HG03521 (cell line): ENCODE results near the gene CCL7.

Experiments
- ATAC-seq: cut with Tn5 transposase; IDR thresholded peaks from one replicate; pipeline ENCODE4 v1.9.1; 2021; ENCODE audit warnings: mild to moderate bottlenecking, moderate library complexity; ENCODE audit not compliant: unreplicated experiment

CCL7 gene

GRCh38 chr17:34246446-34246845, 23.6 kb upstream of the CCL7 start:
- ATAC-seq = no peak

- no peak for ATAC-seq
These were observed 23.1 kb upstream of the CCL7 start for GRCh38 chr17:34246881-34247280.

GRCh38 chr17:34248511-34249024, 21.5 kb upstream of the CCL7 start:
- ATAC-seq = no peak

DNA sequence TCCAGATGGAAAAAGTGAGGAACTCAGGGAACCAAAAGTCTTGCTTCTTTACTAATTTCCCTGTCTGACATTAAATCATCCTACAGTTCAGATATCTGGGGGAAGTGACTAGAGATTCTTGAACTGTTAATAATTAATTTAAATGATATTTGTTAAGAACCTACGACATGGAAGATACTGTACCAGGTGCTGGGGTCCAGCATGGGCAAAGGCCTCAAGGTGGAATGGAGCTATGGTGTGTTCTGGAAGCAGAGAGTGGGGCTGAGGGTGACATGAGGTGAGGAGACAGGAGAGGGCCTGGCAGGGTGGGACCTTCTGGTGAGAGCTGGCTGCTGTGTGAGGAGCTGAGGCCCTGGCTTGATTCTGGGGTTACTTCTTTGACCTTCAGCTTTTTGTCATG, 21.0 kb upstream of the CCL7 start:
- no peak for ATAC-seq

DNA sequence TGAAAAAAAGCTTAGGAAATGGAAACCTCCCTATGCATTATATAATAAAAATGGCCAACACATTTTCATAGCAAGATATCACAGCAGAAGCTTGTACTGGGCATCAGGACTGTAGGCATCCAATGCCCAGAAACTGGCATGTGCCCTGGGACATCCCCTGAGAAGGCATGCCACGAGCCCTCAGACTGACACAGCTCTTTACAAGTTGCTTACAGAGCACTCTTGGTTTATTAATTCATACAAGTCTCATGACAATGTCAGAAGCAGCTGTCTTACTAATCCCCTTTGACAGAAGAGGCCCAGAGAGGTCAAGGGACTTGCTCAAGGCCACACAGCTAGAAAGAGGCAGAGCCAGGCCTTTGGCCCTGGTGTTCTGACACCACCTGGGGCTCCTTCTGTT, 20.5 kb upstream of the CCL7 start:
- ATAC-seq = no peak

DNA sequence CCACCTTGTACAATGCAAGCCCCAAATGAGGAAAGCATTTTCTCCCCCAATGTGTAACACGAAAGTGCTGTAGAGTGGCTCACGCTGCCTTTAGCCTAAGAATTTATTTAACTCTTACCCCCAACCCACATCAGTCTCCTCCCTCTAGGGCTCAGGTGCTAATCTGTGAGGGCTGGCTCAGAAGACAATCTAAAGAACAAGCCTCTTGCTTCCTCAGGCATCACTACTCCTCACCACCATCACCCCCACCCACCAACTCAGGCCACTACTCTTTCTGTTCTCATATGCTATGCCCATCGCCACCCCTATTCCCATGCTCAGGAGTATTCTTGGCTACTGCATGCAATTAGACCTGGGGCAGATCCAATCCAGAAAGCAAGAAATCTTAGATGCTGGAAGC, 18.8 kb upstream of the CCL7 start:
- no peak for ATAC-seq

DNA sequence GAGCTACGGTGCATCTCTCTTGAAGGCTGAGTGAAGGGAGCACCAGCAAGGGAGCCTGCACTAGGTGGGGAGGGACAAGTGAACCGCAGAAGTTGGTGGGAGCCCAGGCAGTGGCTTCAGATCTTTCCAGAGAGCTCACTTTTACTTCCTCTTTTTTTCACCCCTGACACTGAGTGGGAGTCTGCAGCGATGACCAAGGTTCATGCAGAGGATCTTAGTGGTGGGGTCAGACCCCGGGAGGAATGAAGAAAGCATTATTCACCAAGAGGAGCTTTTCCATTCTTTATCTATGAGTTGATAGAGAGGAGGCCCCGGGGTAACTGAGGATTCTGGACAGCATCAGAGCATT, 18.0 kb upstream of the CCL7 start:
- no peak for ATAC-seq

DNA sequence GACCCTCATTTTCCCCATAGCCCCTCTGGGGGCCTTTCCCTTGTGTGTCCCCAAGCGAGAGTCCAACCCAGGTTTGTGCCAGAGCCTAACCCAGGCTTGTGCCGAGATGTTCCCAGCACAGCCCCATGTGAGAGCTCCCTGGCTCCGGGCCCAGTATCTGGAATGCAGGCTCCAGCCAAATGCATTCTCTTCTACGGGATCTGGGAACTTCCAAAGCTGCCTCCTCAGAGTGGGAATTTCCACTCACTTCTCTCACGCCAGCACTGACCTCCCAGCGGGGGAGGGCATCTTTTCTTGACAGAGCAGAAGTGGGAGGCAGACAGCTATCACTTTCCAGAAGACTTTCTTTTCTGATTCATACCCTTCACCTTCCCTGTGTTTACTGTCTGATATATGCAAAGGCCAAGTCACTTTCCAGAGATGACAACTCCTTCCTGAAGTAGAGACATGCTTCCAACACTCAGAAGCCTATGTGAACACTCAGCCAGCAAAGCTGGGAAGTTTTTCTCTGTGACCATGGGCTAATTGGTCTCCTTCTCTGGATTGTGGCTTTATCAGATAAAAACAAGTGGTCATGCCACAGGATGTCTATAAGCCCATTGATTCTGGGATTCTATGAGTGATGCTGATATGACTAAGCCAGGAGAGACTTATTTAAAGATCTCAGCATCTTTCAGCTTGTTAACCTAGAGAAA, 17.4 kb upstream of the CCL7 start:
- no peak for ATAC-seq

DNA sequence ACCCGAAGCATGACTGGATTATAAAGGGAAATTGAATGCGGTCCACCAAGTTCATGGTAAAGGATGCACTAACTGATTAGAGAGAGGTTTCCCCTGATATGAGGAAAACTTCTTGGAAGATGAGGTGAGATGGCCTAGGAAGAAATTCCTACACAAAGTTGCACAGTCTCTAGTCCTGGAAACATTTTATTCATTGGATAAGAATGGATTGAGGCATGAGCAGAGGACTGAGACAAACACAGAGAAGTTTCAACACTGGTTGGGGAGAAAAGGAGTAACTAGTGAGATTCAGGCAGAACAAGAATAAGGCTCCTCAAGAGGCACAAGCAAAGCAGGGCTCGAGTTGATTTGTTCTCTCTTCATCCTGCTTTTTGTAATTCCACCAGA, 16.9 kb upstream of the CCL7 start:
- ATAC-seq = no peak

DNA sequence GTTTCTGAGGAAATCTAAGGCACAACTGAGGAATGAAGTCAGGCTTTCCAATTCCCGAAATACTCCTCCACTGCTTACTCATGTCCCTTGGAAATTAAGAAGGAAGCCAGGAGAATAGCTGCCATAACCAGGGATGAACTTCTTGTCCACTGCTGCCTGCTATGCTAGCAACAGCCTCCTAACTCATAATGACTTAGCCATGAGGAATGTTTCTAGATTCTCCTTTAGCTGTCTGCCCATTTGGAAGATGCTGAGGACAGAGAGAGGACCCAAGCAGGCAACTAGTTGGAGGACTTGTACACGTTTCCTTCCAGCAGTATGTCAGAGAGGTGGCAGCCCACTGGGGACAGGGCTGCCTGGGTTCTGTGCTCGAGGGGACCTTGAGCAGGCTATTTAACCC, 15.9 kb upstream of the CCL7 start:
- ATAC-seq = no peak

- no peak for ATAC-seq
These were observed 15.2 kb upstream of the CCL7 start, which contains the start of gene CCL2 for GRCh38 chr17:34254651-34255380. Gene CCL2 (plus strand): TSS chr17:34255285. CDS start chr17:34255350, 65 bp downstream.

GRCh38 chr17:34255381-34255732, 14.7 kb upstream of the CCL7 start:
- no peak for ATAC-seq

DNA sequence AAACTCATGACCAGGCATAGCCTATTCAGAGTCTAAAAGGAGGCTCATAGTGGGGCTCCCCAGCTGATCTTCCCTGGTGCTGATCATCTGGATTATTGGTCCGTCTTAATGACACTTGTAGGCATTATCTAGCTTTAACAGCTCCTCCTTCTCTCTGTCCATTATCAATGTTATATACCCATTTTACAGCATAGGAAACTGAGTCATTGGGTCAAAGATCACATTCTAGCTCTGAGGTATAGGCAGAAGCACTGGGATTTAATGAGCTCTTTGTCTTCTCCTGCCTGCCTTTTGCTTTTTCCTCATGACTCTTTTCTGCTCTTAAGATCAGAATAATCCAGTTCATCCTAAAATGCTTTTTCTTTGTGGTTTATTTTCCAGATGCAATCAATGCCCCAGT, 14.2 kb upstream of the CCL7 start:
- no peak for ATAC-seq

- ATAC-seq = no peak
These were observed 12.6 kb upstream of the CCL7 start for GRCh38 chr17:34257299-34257985.

DNA sequence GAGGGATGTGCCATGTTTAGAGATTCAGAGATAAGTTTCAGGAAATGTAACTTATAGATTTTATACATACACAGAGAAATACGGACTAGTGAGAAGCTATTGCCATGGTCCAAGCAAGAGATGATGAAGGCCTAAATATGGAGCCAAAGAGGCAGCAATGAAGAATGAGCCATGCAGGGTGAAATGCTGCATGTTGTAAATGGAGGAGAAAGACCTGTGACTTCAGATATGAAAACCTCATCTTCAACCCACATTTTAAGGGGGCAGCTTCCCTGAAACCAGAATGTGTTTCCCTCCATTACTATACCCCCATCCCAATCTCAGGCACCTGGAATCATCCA, 12.1 kb upstream of the CCL7 start:
- no peak for ATAC-seq

DNA sequence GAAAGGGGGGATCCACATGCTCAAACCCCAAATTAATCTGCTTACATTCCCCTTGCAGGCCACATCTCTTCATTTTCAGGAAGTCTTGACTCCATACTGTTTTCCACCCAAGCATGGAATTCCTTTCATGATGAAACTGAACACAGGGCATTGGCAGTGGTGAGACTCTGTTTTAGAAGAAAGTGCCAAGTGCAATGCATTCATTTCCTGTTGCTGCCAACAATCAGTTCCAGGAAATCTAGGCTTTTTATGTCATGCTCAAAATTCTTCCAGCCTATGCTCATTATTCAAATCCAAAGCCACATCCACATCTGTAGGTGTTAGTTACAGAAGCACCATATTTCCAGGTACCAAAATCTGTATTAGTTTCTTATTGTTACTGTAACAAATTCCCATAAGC, 10.9 kb upstream of the CCL7 start:
- no peak for ATAC-seq

GRCh38 chr17:34260861-34261260, 9.2 kb upstream of the CCL7 start:
- no peak for ATAC-seq

GRCh38 chr17:34261568-34262337, 8.3 kb upstream of the CCL7 start:
- no peak for ATAC-seq

DNA sequence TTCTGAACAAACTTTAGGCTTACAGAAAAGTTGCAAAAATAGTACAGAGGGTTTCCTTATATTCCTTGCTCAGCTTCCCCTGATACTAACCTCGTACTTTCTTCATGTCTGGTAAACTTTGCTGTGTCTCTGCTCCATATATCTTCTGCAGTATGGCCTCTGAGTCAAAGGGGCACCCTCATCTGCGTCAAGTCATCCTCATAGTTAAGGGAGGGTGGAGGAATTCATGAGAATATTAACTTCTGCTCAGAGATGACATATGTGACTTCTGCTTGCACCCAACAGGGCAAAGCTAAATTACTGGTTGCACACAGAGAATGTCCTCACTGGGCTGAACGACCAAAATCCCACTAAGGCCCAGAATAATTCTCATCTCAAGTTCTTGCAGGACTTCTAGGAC, 4.3 kb upstream of the CCL7 start:
- ATAC-seq = no peak

GRCh38 chr17:34275881-34276280, 5.9 kb downstream of the CCL7 start:
- ATAC-seq = no peak

GRCh38 chr17:34276826-34277225, 6.8 kb downstream of the CCL7 start:
- ATAC-seq = no peak
